Stomach (tissue), 4 donors: Measurements from ENCODE around the gene PKP1.

Experiments used
- CTCF ChIP-seq, 7 experiments: fragments of 450-650 bp in 4 of 7; fragments of 200-600 bp in 3 of 7; sonication (generic) in 3 of 7; IDR thresholded peaks; one replicate each; pipeline ENCODE4 v1.5.1; 2016 to 2019; ENCODE audit warnings: antibody characterized with exemption in 7 of 7, control low read depth in 2 of 7, mild to moderate bottlenecking in 1 of 7
- EP300 ChIP-seq: sonication (generic); formaldehyde crosslinking; IDR thresholded peaks from one replicate; pipeline ENCODE4 v1.6.1; 2017; ENCODE audit warnings: antibody characterized with exemption
- POLR2A ChIP-seq, 4 donors: fragments of 450-650 bp; IDR thresholded peaks; one replicate each; pipeline ENCODE4 v1.6.1; 2016; ENCODE audit warnings: antibody characterized with exemption in 4 of 4, control low read depth in 2 of 4, mild to moderate bottlenecking in 1 of 4, moderate library complexity in 1 of 4

DNA sequence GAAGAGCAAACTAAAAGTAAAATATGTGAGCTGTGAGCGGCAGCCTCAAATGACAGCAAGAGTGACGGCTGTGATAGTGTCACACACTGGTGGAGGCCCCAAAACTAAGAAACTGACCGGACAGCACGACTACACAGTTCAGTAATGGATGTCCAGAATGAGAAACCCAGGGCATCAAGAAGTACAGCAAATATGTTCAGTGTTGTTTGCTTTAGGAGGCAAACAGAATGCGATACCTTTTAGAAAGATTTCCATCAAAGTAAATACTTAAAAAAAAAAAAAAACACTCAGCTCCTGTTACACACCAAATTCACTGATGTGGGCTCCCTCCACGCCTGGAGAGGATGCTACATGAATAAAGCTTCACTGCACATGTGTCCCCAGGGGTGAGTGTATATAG, 1.1 kb upstream of the PKP1 start:
- TF ChIP-seq EP300 (no peak), CTCF (IDR thresholded peaks at IDR 0.05) (no peak), POLR2A (IDR thresholded peaks at IDR 0.05) (no peak)
